Peyer's patch (tissue), 4 donors: ENCODE measurements around the gene MSI2.

Experiments
- CTCF ChIP-seq, 6 experiments: fragments of 450-650 bp in 4 of 6; fragments of 200-600 bp in 2 of 6; sonication (generic) in 1 of 6; IDR thresholded peaks; one replicate each; pipeline ENCODE4 v1.5.1; 2017 to 2019; ENCODE audit warnings: antibody characterized with exemption in 6 of 6, mild to moderate bottlenecking in 3 of 6, moderate library complexity in 1 of 6
- POLR2A ChIP-seq, 2 donors: fragments of 450-650 bp; IDR thresholded peaks; one replicate each; pipeline ENCODE4 v1.5.1; 2017; ENCODE audit warnings: antibody characterized with exemption in 2 of 2, mild to moderate bottlenecking in 2 of 2, moderate library complexity in 2 of 2

DNA sequence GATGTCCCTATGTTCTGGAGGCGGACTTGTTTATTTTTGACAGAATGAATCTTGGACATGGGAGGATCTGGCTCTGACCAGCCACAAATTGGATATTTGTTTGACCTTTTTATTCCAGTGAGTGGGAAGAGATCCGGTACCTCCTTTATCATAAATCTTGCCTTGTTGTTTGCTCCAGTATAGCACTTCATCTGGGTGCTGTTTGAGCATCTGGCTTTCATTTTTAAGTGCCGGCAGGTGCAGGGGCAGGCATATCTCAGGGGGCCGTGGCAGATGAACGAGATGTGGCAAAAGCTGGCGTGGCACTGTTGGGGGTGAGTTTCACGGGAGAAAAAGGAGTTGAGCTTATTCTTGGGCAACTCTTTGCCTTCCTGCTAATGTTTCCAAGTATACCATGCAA is 37.8 kb downstream of the MSI2 start:
- no peak for TF ChIP-seq CTCF (IDR thresholded peaks at IDR 0.05)
- TF ChIP-seq POLR2A (IDR thresholded peaks at IDR 0.05): no peak
